Naive thymus-derived CD4-positive, alpha-beta T cell (primary cell): ENCODE measurements around the gene C5AR2. TPM values are rescaled to one million over a fixed set of nuclear protein-coding genes. Genes with fewer than 3 reads are reported as not detected.
"Not testable (repeated sequence)": the region's sequence is repeated elsewhere in the genome, so short reads cannot be mapped to it uniquely, and the experiment has no call there.

Experiments
- ATAC-seq: fragments of 150-1000 bp; cut with Tn5 transposase; 2 replicates; pipeline ENCODE4 v1.10.0; 2021; ENCODE audit warnings: mild to moderate bottlenecking, moderate library complexity
- CTCF ChIA-PET: fragments of 350-600 bp; sonication (Branson Sonifier 250); formaldehyde crosslinking; loops from one replicate; lab custom pipeline; 2021; ENCODE audit warnings: antibody characterized with exemption; lab: Charles Lee
- POLR2A ChIA-PET: fragments of 350-600 bp; sonication (Branson Sonifier 250); formaldehyde crosslinking; loops from one replicate; lab custom pipeline; 2021; ENCODE audit warnings: antibody characterized with exemption, inconsistent platforms; lab: Charles Lee
- DNase-seq, 9 donors: peaks; one replicate each; pipeline versions ENCODE4 v3.0.0 to v3.0.0-alpha.2; 2020 to 2022; ENCODE audit warnings: mixed read lengths in 1 of 9
- H3K27ac ChIP-seq: one replicate; pipeline ENCODE4 v1.7.0; 2013; ENCODE audit warnings: mild to moderate bottlenecking, low read depth, low read length, moderate library complexity
- H3K27me3 ChIP-seq, 2 donors: one replicate each; pipeline ENCODE4 v1.7.0; 2013; ENCODE audit warnings: low read length in 2 of 2, mild to moderate bottlenecking in 2 of 2, moderate library complexity in 2 of 2; ENCODE audit not compliant: control insufficient read depth in 2 of 2, insufficient read depth in 2 of 2
- H3K36me3 ChIP-seq, 3 experiments: 1 replicate in 2 of 3; 2 replicates in 1 of 3; pipeline ENCODE4 v1.7.0; 2013; ENCODE audit warnings: low read length in 3 of 3, mild to moderate bottlenecking in 3 of 3, moderate library complexity in 1 of 3; ENCODE audit not compliant: insufficient read depth in 3 of 3, control insufficient read depth in 2 of 3
- H3K4me1 ChIP-seq, 2 donors: one replicate each; pipeline ENCODE4 v1.7.0; 2013; ENCODE audit warnings: low read length in 2 of 2, mild to moderate bottlenecking in 2 of 2, moderate library complexity in 1 of 2; ENCODE audit not compliant: control insufficient read depth in 2 of 2, insufficient read depth in 2 of 2
- H3K4me3 ChIP-seq: 2 replicates; pipeline ENCODE4 v1.7.0; 2013; ENCODE audit warnings: mild to moderate bottlenecking, low read length
- H3K9me3 ChIP-seq, 3 experiments: 1 replicate in 2 of 3; 2 replicates in 1 of 3; pipeline ENCODE4 v1.7.0; 2013; ENCODE audit warnings: low read length in 3 of 3; ENCODE audit not compliant: control insufficient read depth in 2 of 3
- H3K27ac Mint-ChIP-seq, 9 donors: one replicate each; pipeline ENCODE4 v1.8.0; 2020 to 2022; ENCODE audit warnings: mixed read lengths in 9 of 9, mild to moderate bottlenecking in 8 of 9, moderate library complexity in 5 of 9, inconsistent platforms in 2 of 9
- H3K27me3 Mint-ChIP-seq, 5 donors: one replicate each; pipeline ENCODE4 v1.8.0; 2021 to 2022; ENCODE audit warnings: mixed read lengths in 5 of 5, mild to moderate bottlenecking in 1 of 5
- H3K36me3 Mint-ChIP-seq, 5 donors: one replicate each; pipeline ENCODE4 v1.8.0; 2020 to 2022; ENCODE audit warnings: mixed read lengths in 5 of 5, mild to moderate bottlenecking in 3 of 5, inconsistent platforms in 1 of 5
- H3K4me1 Mint-ChIP-seq, 7 donors: one replicate each; pipeline ENCODE4 v1.8.0; 2020 to 2022; ENCODE audit warnings: mixed read lengths in 7 of 7, mild to moderate bottlenecking in 3 of 7, inconsistent platforms in 1 of 7
- H3K4me3 Mint-ChIP-seq, 10 donors: one replicate each; pipeline ENCODE4 v1.8.0; 2020 to 2022; ENCODE audit warnings: mild to moderate bottlenecking in 10 of 10, mixed read lengths in 10 of 10, moderate library complexity in 6 of 10, inconsistent platforms in 2 of 10
- H3K9me3 Mint-ChIP-seq, 11 donors: one replicate each; pipeline ENCODE4 v1.8.0; 2020 to 2022; ENCODE audit warnings: mixed read lengths in 11 of 11, mild to moderate bottlenecking in 4 of 11, inconsistent platforms in 1 of 11, moderate library complexity in 1 of 11
- intact Hi-C, 2 donors: fragments of 100-400 bp; cut with micrococcal nuclease; formaldehyde crosslinking; loops; one replicate each; pipeline ENCODE4 v1.15.1; 2023
- polyA plus RNA-seq, 2 donors: library from polyadenylated mRNA; unstranded; fragments of 300-500 nt; fragmentation: Illumina TruSeq; gene quantifications; one replicate each; pipeline ENCODE4 v1.2.3, GENCODE V29; 2021
- total RNA-seq, 6 experiments: library from RNA in 5 of 6; stranded (reverse) in 5 of 6; gene quantifications; 1 replicate in 5 of 6; 2 replicates in 1 of 6; pipeline ENCODE4 v1.2.3 and lab custom pipeline; 2021 to 2026

Gene C5AR2
- total and polyA plus RNA-seq, 7 experiments from 2014 or later, result 0.14 to 16.8 (median 0.34) TPM; not detected in 2

DNA sequence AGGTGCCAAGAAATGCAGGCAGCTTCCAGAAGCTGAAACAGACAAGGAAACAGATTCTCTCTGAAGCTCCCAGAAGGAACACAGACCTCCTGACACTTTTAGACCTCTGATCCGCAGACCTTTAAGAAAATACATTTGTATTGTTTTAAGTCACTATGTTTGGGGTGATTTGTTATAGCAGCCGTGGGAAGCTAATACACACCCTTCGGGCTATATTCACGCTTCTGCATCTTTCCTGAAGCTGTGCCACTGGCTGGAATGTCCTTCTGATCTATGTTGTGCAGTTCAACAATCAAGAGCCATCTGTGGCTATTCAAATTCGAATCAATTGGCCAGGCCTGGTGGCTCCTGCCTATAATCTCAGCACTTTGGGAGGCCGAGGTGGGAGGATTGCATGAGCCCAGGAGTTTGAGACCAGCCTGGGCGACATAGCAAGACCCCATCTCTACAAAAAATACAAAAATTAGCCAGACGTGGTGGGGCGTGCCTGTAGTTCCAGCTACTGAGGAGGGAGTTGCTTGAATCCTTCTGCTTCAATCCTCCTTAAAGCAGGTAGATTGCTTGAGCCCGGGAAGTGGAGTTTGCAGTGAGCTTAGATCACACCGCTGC lies 11.3 kb downstream of the C5AR2 start:
- CTCF ChIA-PET, result interaction anchor here (1.4 kb wide), 1 partner anchor 14 kb away, joined by 4 read pairs; no protein-coding TSS in a partner anchor
- Histone ChIP-seq H3K36me3 (no peaks in the 10 kb centered on the region), H3K4me1 (no peaks in the 10 kb centered on the region), H3K9me3 (no peaks in the 10 kb centered on the region), H3K4me3 (no peak overlapping the region), H3K27me3 (no peaks in the 10 kb centered on the region), H3K27ac (no peak overlapping the region)
- POLR2A ChIA-PET, result interaction anchor here (0.6 kb wide), 1 partner anchor 33 kb away, joined by 3 read pairs; no protein-coding TSS in a partner anchor
- Mint-ChIP-seq H3K27ac (no peak overlapping the region), H3K27me3 (peaks cover 0 to 3% (median 0%) of the 10 kb centered on the region in 5 donors), H3K4me3 (no peak overlapping the region), H3K36me3 (peaks cover 0 to 3% (median 0%) of the 10 kb centered on the region in 5 donors), H3K4me1 (peaks cover 0 to 3% (median under 1%) of the 10 kb centered on the region in 7 donors), H3K9me3 (no peaks in the 10 kb centered on the region)
- ATAC-seq (no peak), DNase-seq (no peak)
- intact Hi-C loops, result loop anchor here in 1 of 2 donors (10.0 kb wide), 1 partner anchor 1348 kb away; the partner anchor contains the start of gene CCDC61

DNA sequence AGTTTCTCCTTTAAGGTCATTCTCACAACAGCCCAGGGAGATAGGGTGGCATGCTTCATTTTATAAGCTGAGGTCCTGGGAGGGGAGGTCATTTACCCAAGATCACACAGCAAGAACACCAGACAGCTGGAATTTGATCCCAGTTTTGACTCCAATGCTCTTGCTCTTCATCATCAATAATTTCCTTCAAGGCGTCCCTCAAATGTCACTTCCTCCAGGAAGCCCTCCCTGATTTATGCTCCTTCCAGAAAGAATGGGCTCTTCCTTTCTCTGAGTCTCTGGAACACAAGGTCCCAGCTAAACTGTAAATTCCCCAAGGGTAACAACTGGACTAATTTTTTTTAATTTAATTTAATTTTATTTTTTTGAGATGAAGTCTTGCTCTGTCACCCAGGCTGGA lies 12.4 kb downstream of the C5AR2 start:
- Mint-ChIP-seq H3K9me3 (no peaks in the 10 kb centered on the region), H3K27me3 (peaks cover 0 to 6% (median 0%) of the 10 kb centered on the region in 5 donors), H3K4me1 (peaks cover 3 to 12% (median 10%) of the 10 kb centered on the region in 7 donors), H3K4me3 (no peak overlapping the region), H3K27ac (no peak overlapping the region), H3K36me3 (peaks cover 0 to 3% (median 0%) of the 10 kb centered on the region in 5 donors)
- Histone ChIP-seq H3K4me3 (no peak overlapping the region), H3K9me3 (no peaks in the 10 kb centered on the region), H3K27me3 (no peaks in the 10 kb centered on the region), H3K27ac (no peak overlapping the region), H3K4me1 (peaks cover 0 to 6% of the 10 kb centered on the region in 2 donors), H3K36me3 (no peaks in the 10 kb centered on the region)
- ATAC-seq (no peak), DNase-seq (no peak)
- CTCF ChIA-PET, result interaction anchor here (0.6 to 1.4 kb wide), 2 partner anchors 13 to 27 kb away, joined by 3 to 4 read pairs; no protein-coding TSS in a partner anchor
- intact Hi-C loops, result loop anchor here in 1 of 2 donors (10.0 kb wide), 1 partner anchor 1350 kb away; the partner anchor contains the start of gene CCDC61
- POLR2A ChIA-PET, result interaction anchor here (0.9 kb wide), 1 partner anchor 10 kb away, joined by 3 read pairs; no protein-coding TSS in a partner anchor

DNA sequence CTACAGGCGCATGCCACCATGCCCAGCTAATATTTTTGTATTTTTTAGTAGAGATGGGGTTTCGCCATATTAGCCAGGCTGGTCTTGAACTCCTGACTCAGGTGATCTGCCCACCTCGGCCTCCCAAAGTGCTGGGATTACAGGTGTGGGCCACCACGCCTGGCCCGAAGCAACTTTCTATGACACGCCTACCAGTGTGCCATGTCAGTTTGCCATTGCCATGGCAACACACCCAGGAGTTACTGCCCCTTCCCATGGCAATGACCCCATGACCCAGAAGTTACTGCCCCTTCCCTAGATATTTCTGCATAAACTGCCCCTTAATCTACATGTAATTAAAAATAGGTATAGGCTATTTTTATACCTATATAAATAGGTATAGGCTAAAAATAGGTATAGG lies 14.0 kb downstream of the C5AR2 start:
- H3K27ac ChIP-seq, DNase-seq, H3K27me3 Mint-ChIP-seq, H3K36me3 ChIP-seq, H3K27ac Mint-ChIP-seq, CTCF ChIA-PET, ATAC-seq, H3K9me3 Mint-ChIP-seq, H3K36me3 Mint-ChIP-seq, H3K4me3 Mint-ChIP-seq, H3K27me3 ChIP-seq, H3K4me3 ChIP-seq, H3K9me3 ChIP-seq, POLR2A ChIA-PET: not testable (repeated sequence)
- peaks cover 0 to 12% of the 10 kb centered on the region in 2 donors for H3K4me1 ChIP-seq
- H3K4me1 Mint-ChIP-seq, result peaks cover 19 to 25% (median 23%) of the 10 kb centered on the region in 7 donors
- intact Hi-C loops, result loop anchor here in 1 of 2 donors (10.0 kb wide), 1 partner anchor 1351 kb away; the partner anchor contains the start of gene CCDC61

DNA sequence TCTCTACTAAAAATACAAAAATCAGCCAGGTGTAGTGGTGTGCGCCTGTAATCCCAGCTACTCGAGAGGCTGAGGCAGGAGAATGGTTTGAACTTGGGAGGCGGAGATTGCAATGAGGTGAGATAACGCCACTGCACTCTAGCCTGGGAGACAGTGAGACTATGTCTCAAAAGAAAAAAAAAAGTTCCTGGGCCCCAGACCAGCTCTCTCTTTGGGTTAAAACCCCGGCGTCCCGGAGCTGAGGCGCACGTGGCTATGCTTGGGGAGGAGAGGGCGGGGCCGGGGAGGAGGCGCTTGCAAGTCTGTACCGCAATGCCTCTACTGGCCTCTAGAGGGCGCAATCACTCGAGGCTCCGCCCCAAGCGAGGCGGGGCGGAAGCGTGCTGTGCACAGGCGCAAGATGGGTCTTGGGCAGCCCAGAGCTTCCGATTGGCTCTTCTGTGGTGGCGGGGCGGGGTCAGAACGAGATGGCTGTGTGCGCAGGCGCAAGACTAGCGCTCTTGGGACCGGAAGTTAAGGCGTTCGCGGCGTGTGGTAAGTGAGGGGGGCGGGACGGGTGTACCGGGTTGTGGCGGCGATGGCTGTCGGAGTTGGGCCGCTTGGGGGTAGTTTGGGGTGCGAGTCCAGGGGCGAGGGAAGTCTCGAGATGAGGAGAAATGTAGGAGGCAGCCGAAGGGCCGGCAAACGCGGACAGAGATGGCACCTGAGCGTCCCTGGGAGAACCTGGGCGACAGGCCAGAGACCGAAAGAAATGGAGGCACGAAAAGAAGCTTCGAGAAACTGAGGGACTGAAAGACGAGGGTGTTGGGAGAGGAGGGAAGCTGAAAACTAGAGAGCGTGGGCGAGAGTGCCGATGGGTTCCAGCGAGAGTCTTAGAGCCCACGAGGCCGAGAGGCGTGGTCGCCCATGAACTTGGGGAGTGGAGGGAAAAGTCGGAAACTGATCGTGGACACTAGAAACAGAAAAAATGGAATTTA lies 17.1 kb downstream of the C5AR2 start, which contains the start of gene DHX34:
DHX34 (plus strand) TSS at position 497 of the 977 bp plus-strand sequence. CDS start 3,716 bp downstream, outside the sequence.
- ATAC-seq (peak; percentile 100), DNase-seq (peak; percentile 97 to 100 (median 99))
- Mint-ChIP-seq H3K4me3 (peak within 1 kb of the TSS; percentile 91 to 100 (median 97)), H3K36me3 (peaks cover 4 to 16% (median 9%) of the 10 kb centered on the region in 5 donors), H3K4me1 (peaks cover 19 to 46% (median 44%) of the 10 kb centered on the region in 7 donors), H3K27me3 (peaks cover 0 to 3% (median 0%) of the 10 kb centered on the region in 5 donors), H3K9me3 (peaks cover 0 to 2% (median 0%) of the 10 kb centered on the region in 11 donors), H3K27ac (peak within 1 kb of the TSS; percentile 88 to 97 (median 95))
- CTCF ChIA-PET, result interaction anchor here (0.5 to 2.2 kb wide), 20 partner anchors 9 to 1062 kb away, joined by 3 to 8 read pairs (median 3); partner anchors contain the start of gene EHD2
- intact Hi-C loops, result loop anchor here (1.0 to 10.0 kb wide), 12 partner anchors 74 to 1354 kb away; partner anchors contain the start of genes INAFM1 (in 2 of the 2), CCDC61 (in 1 of the 2), NAPA (in 1 of the 2) and NOP53 (in 1 of the 2)
- H3K9me3 ChIP-seq, result no peaks in the 10 kb centered on the region
- peak within 1 kb of the TSS; percentile 83 for H3K27ac ChIP-seq
- H3K36me3 ChIP-seq, result peaks cover 0 to 14% (median 8%) of the 10 kb centered on the region in 3 experiments
- POLR2A ChIA-PET, result interaction anchor here (0.6 to 1.4 kb wide), 8 partner anchors 14 to 1465 kb away, joined by 3 to 5 read pairs (median 4); partner anchors contain the start of genes KPTN and NOP53
- no peaks in the 10 kb centered on the region for H3K27me3 ChIP-seq
- H3K4me3 ChIP-seq, result peak within 1 kb of the TSS; percentile 92
- peaks cover 0 to 12% of the 10 kb centered on the region in 2 donors for H3K4me1 ChIP-seq

DNA sequence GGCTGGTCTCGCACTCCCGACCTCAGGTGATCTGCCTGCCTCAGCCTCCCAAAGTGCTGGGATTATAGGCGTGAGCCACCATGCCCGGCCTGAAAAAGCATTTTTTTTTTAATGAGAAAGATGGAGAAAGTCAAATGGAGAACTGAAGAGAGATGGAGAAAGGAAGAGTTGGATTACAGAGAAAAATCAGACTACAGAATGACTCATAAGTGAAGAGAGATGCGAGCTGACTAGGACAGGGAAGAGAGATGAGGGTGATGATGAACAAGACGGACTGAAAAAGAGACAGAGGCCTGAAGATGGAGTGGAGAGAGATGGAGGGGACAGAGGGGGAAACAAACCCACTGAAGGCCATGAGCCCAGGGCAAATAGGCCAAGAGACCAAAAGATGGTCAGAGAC lies 18.7 kb downstream of the C5AR2 start:
- Mint-ChIP-seq H3K27me3 (peaks cover 0 to 3% (median 0%) of the 10 kb centered on the region in 5 donors), H3K4me3 (peak overlapping the region; percentile 9 to 91 (median 44)), H3K36me3 (peaks cover 5 to 22% (median 13%) of the 10 kb centered on the region in 5 donors), H3K4me1 (peaks cover 19 to 55% (median 54%) of the 10 kb centered on the region in 7 donors), H3K9me3 (peaks cover 0 to 2% (median 0%) of the 10 kb centered on the region in 11 donors), H3K27ac (peak overlapping the region in 6 of 9 donors; percentile 6 to 93 (median 51))
- peaks cover 0 to 12% of the 10 kb centered on the region in 2 donors for H3K4me1 ChIP-seq
- ChIA-PET CTCF (no interaction called here), POLR2A (no interaction called here)
- intact Hi-C loops, result no loop called here
- no peak for DNase-seq
- no peak overlapping the region for H3K4me3 ChIP-seq
- H3K27ac ChIP-seq, result no peak overlapping the region
- ATAC-seq, result no peak
- H3K27me3 ChIP-seq, result no peaks in the 10 kb centered on the region
- H3K9me3 ChIP-seq, result no peaks in the 10 kb centered on the region
- peaks cover 0 to 28% (median 13%) of the 10 kb centered on the region in 3 experiments for H3K36me3 ChIP-seq
